ENCODE measurements around the gene CALML5.

CALML5 gene

DNA sequence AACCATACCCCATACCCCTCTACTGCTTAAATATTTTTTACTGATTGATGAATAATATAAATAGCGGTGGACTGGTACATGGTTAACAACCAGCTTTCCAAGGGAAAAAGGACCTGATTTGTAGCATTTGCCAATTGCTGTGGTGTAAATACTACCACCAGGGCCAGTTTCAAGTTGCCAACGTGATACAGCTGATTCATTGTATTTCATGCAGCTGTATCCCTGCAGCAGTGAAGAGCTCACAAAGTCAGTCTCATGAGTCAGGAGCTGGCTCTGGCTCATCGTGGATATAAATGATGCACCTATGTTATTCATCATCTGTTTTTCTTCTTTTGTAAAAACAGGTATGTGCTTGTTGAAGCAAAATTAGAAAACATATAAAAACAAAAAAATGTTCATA, 15.2 kb downstream of the CALML5 start:
- no peak overlapping the region for H3K27ac ChIP-seq
- no peaks in the 10 kb centered on the region for H3K4me1 ChIP-seq
- H3K79me2 ChIP-seq = no peaks in the 10 kb centered on the region
- TF ChIP-seq, protein P1, sequence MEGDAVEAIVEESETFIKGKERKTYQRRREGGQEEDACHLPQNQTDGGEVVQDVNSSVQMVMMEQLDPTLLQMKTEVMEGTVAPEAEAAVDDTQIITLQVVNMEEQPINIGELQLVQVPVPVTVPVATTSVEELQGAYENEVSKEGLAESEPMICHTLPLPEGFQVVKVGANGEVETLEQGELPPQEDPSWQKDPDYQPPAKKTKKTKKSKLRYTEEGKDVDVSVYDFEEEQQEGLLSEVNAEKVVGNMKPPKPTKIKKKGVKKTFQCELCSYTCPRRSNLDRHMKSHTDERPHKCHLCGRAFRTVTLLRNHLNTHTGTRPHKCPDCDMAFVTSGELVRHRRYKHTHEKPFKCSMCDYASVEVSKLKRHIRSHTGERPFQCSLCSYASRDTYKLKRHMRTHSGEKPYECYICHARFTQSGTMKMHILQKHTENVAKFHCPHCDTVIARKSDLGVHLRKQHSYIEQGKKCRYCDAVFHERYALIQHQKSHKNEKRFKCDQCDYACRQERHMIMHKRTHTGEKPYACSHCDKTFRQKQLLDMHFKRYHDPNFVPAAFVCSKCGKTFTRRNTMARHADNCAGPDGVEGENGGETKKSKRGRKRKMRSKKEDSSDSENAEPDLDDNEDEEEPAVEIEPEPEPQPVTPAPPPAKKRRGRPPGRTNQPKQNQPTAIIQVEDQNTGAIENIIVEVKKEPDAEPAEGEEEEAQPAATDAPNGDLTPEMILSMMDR (IDR thresholded peaks at IDR 0.05) = no peak
- no peaks in the 10 kb centered on the region for H3K9me3 ChIP-seq (ENCODE audit: control insufficient read depth, low read length)
- no peaks in the 10 kb centered on the region for H3K27me3 ChIP-seq (ENCODE audit: control insufficient read depth, insufficient read depth, low read length)
- no peak overlapping the region for H2AFZ ChIP-seq
- H3K36me3 ChIP-seq (ENCODE audit: control insufficient read depth, insufficient read depth, low read length) = no peaks in the 10 kb centered on the region
- H3K9ac ChIP-seq = no peak overlapping the region
- no peak overlapping the region for H3K4me3 ChIP-seq (ENCODE audit: low read depth, low read length)
- no peak overlapping the region for H3K4me2 ChIP-seq (ENCODE audit: low read length)

DNA sequence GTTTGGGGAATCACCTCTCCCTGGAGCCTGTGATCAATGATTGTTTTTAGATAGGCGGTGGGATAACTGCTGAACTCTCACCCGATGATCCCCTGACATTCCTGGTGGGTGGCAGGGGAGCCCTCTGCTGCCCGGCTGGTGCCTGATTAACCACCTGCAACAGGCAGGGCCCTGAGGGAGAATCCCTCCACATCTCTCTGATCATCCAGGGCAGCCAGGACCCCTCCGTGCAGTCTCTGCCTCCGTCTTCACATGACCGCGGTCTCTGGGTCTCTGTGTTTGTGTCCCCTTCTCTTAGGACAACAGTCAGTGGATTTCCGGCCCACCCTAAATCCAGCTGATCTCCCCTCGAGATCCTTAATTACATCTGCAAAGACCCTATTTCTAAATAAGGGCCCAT, 17.4 kb downstream of the CALML5 start:
- Histone ChIP-seq H3K27me3 (ENCODE audit: control insufficient read depth, insufficient read depth, low read length) (no peaks in the 10 kb centered on the region), H3K4me2 (ENCODE audit: low read length) (no peak overlapping the region), H3K9ac (no peak overlapping the region), H3K36me3 (ENCODE audit: control insufficient read depth, insufficient read depth, low read length) (no peaks in the 10 kb centered on the region), H3K9me3 (ENCODE audit: control insufficient read depth, low read length) (no peaks in the 10 kb centered on the region), H3K79me2 (no peaks in the 10 kb centered on the region), H3K4me1 (no peaks in the 10 kb centered on the region), H3K27ac (no peak overlapping the region), H3K4me3 (ENCODE audit: low read depth, low read length) (no peak overlapping the region), H2AFZ (no peak overlapping the region)
- TF ChIP-seq, protein P1 (IDR thresholded peaks at IDR 0.05) = no peak

DNA sequence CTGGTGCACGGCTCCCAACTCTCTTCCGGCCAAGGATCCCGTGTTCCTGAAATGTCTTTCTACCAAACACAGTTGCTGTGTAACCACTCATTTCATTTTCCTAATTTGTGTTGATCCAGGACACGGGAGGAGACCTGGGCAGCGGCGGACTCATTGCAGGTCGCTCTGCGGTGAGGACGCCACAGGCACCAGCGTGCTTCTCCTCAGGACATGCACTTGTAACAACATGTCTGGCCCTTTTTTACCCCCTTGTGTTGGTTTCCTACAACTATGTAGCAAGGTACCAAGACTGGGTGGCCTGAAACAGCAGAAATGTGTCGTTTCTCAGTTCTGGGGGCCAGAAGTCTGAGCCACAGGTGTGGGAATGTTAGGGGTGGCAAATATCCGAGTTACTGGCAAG, 18.2 kb downstream of the CALML5 start:
- no peaks in the 10 kb centered on the region for H3K79me2 ChIP-seq
- TF ChIP-seq, protein P1 (IDR thresholded peaks at IDR 0.05) = no peak
- no peaks in the 10 kb centered on the region for H3K4me1 ChIP-seq
- H3K9ac ChIP-seq = no peak overlapping the region
- no peak overlapping the region for H3K4me2 ChIP-seq (ENCODE audit: low read length)
- H3K27ac ChIP-seq = no peak overlapping the region
- H3K27me3 ChIP-seq (ENCODE audit: control insufficient read depth, insufficient read depth, low read length) = no peaks in the 10 kb centered on the region
- no peaks in the 10 kb centered on the region for H3K9me3 ChIP-seq (ENCODE audit: control insufficient read depth, low read length)
- H2AFZ ChIP-seq = no peak overlapping the region
- H3K4me3 ChIP-seq (ENCODE audit: low read depth, low read length) = no peak overlapping the region
- no peaks in the 10 kb centered on the region for H3K36me3 ChIP-seq (ENCODE audit: control insufficient read depth, insufficient read depth, low read length)

DNA sequence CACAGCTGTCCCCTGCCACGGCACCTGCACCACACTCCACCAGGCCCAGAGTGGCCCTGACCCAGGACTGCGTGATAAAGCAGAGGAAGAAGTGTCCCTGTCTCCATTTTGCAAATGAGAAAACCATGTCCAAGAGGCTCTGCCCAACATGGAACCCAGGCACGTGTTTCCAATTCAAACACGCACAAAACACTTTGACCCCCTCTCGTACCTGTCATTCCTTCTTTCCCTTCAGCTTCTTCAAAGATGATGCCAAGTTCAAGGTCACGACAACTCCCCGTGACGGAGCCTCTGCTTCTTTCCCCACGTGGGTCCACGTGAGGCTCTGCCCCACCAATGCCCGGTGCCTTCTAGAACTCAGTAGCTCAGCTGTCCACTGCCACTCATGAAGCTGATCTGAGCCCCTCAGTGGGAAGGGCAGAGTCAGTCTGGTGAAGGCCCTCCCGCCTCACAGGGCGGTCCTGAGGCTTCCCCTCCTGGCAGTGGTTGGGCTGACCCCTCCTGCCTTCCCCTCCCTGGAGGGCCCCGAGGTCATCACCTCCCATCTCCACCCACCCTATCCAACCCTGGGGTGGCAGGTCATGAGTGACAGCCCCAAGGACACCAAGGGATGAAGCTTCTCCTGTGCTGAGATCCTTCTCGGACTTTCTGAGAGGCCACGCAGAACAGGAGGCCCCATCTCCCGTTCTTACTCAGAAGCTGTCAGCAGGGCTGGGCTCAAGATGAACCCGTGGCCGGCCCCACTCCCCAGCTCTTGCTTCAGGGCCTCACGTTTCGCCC, 19.0 kb downstream of the CALML5 start:
- Histone ChIP-seq H3K4me2 (ENCODE audit: low read length) (no peak overlapping the region), H3K27me3 (ENCODE audit: control insufficient read depth, insufficient read depth, low read length) (no peaks in the 10 kb centered on the region), H3K4me1 (no peaks in the 10 kb centered on the region), H3K9me3 (ENCODE audit: control insufficient read depth, low read length) (no peaks in the 10 kb centered on the region), H3K4me3 (ENCODE audit: low read depth, low read length) (no peak overlapping the region), H3K27ac (no peak overlapping the region), H3K36me3 (ENCODE audit: control insufficient read depth, insufficient read depth, low read length) (no peaks in the 10 kb centered on the region), H2AFZ (no peak overlapping the region), H3K79me2 (no peaks in the 10 kb centered on the region), H3K9ac (no peak overlapping the region)
- TF ChIP-seq, protein P1 (IDR thresholded peaks at IDR 0.05) = no peak
